ENCODE measurements around the gene ARPC5L. TPM values are rescaled to one million over a fixed set of nuclear protein-coding genes. Genes with fewer than 3 reads are reported as not detected.

Gene ARPC5L
- total and polyA plus RNA-seq, 2 experiments from 2014 or later, result 35.9 to 87.3 TPM

DNA sequence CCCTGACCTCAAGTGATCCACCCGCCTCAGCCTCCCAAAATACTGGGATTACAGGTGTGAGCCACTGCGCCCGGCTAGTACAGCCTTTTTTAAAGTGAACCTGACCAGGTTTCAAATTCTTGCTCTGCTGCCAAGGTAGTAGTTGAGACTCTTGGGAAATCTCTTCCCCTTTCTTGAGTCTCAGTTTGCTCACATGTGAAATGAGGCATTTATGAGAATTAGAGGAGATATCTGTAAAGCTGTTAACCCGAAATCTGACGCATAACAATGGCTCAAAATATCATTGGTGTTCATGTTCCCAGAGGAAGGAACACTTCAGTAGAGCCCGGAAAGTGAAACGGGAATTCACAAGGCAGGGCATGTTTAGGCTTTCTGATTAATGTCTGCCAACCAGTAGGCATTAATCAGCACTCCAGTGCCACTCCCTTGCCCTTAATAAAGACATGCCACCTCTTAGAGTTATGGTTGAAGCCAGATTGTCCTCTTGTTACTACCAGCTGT, 1.5 kb downstream of the ARPC5L start:
- H3K79me2 ChIP-seq (replicated peaks; ENCODE audit: insufficient read depth), result peaks cover 42% of the 10 kb centered on the region
- Mint-ChIP-seq H3K4me1 (peaks cover 34% of the 10 kb centered on the region), H3K4me3 (peak overlapping the region; percentile 25), H3K36me3 (ENCODE audit: low read depth) (peaks cover 38% of the 10 kb centered on the region), H3K9me3 (no peaks in the 10 kb centered on the region; the same call in 2 of the 3 replicates), H3K27ac (peak overlapping the region; percentile 70; the same call in 1 of the 2 replicates), H3K27me3 (ENCODE audit: insufficient read depth, low read depth, poor library complexity) (peaks cover 31% of the 10 kb centered on the region)
- no peak overlapping the region for H3K4me3 ChIP-seq
- H4K20me1 ChIP-seq (replicated peaks; ENCODE audit: insufficient read depth), result peaks cover 32% of the 10 kb centered on the region
- no peak for ATAC-seq
- H3K36me3 ChIP-seq (ENCODE audit: insufficient read depth), result peaks cover 27% of the 10 kb centered on the region
- H3K4me1 ChIP-seq (ENCODE audit: insufficient read depth), result peaks cover 33% of the 10 kb centered on the region
- H3F3A ChIP-seq (replicated peaks; ENCODE audit: low read depth), result peaks cover 39% of the 10 kb centered on the region
- H2AFZ ChIP-seq, result no peak overlapping the region
- peak overlapping the region; percentile 55; the same call in 1 of the 2 replicates for H3K27ac ChIP-seq (ENCODE audit: low read depth)
- no peaks in the 10 kb centered on the region for H3K27me3 ChIP-seq (ENCODE audit: insufficient read depth)
- no peak for TF ChIP-seq EZH2 (IDR thresholded peaks at IDR 0.05; ENCODE audit: low read depth, unreplicated experiment)
- TF ChIP-seq STAT1 (IDR thresholded peaks at IDR 0.05; ENCODE audit: unreplicated experiment), result no peak
- no peak for TF ChIP-seq POLR2AphosphoS5 (IDR thresholded peaks at IDR 0.05; ENCODE audit: low read depth)
- TF ChIP-seq, protein P1, sequence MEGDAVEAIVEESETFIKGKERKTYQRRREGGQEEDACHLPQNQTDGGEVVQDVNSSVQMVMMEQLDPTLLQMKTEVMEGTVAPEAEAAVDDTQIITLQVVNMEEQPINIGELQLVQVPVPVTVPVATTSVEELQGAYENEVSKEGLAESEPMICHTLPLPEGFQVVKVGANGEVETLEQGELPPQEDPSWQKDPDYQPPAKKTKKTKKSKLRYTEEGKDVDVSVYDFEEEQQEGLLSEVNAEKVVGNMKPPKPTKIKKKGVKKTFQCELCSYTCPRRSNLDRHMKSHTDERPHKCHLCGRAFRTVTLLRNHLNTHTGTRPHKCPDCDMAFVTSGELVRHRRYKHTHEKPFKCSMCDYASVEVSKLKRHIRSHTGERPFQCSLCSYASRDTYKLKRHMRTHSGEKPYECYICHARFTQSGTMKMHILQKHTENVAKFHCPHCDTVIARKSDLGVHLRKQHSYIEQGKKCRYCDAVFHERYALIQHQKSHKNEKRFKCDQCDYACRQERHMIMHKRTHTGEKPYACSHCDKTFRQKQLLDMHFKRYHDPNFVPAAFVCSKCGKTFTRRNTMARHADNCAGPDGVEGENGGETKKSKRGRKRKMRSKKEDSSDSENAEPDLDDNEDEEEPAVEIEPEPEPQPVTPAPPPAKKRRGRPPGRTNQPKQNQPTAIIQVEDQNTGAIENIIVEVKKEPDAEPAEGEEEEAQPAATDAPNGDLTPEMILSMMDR (conservative IDR thresholded peaks at IDR 0.05; ENCODE audit: low read depth in 2 of 2), result no peak
- TF ChIP-seq ZNF114 (CRISPR knock-in tag; IDR thresholded peaks at IDR 0.05), result no peak
- TF ChIP-seq CREB1 (CRISPR knock-in tag; IDR thresholded peaks at IDR 0.05; ENCODE audit: low read depth), result no peak
- TF ChIP-seq, protein P2, sequence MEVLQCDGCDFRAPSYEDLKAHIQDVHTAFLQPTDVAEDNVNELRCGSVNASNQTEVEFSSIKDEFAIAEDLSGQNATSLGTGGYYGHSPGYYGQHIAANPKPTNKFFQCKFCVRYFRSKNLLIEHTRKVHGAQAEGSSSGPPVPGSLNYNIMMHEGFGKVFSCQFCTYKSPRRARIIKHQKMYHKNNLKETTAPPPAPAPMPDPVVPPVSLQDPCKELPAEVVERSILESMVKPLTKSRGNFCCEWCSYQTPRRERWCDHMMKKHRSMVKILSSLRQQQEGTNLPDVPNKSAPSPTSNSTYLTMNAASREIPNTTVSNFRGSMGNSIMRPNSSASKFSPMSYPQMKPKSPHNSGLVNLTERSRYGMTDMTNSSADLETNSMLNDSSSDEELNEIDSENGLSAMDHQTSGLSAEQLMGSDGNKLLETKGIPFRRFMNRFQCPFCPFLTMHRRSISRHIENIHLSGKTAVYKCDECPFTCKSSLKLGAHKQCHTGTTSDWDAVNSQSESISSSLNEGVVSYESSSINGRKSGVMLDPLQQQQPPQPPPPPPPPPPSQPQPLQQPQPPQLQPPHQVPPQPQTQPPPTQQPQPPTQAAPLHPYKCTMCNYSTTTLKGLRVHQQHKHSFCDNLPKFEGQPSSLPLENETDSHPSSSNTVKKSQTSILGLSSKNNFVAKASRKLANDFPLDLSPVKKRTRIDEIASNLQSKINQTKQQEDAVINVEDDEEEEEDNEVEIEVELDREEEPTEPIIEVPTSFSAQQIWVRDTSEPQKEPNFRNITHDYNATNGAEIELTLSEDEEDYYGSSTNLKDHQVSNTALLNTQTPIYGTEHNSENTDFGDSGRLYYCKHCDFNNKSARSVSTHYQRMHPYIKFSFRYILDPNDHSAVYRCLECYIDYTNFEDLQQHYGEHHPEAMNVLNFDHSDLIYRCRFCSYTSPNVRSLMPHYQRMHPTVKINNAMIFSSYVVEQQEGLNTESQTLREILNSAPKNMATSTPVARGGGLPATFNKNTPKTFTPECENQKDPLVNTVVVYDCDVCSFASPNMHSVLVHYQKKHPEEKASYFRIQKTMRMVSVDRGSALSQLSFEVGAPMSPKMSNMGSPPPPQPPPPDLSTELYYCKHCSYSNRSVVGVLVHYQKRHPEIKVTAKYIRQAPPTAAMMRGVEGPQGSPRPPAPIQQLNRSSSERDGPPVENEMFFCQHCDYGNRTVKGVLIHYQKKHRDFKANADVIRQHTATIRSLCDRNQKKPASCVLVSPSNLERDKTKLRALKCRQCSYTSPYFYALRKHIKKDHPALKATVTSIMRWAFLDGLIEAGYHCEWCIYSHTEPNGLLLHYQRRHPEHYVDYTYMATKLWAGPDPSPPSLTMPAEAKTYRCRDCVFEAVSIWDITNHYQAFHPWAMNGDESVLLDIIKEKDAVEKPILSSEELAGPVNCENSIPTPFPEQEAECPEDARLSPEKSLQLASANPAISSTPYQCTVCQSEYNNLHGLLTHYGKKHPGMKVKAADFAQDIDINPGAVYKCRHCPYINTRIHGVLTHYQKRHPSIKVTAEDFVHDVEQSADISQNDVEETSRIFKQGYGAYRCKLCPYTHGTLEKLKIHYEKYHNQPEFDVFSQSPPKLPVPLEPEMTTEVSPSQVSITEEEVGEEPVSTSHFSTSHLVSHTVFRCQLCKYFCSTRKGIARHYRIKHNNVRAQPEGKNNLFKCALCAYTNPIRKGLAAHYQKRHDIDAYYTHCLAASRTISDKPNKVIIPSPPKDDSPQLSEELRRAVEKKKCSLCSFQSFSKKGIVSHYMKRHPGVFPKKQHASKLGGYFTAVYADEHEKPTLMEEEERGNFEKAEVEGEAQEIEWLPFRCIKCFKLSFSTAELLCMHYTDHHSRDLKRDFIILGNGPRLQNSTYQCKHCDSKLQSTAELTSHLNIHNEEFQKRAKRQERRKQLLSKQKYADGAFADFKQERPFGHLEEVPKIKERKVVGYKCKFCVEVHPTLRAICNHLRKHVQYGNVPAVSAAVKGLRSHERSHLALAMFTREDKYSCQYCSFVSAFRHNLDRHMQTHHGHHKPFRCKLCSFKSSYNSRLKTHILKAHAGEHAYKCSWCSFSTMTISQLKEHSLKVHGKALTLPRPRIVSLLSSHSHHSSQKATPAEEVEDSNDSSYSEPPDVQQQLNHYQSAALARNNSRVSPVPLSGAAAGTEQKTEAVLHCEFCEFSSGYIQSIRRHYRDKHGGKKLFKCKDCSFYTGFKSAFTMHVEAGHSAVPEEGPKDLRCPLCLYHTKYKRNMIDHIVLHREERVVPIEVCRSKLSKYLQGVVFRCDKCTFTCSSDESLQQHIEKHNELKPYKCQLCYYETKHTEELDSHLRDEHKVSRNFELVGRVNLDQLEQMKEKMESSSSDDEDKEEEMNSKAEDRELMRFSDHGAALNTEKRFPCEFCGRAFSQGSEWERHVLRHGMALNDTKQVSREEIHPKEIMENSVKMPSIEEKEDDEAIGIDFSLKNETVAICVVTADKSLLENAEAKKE (CRISPR knock-in tag; IDR thresholded peaks at IDR 0.05), result no peak
- H3K9me2 ChIP-seq (ENCODE audit: insufficient read depth), result no peaks in the 10 kb centered on the region
- DNase-seq (ENCODE audit: low spot score), result no peak
- H3K4me2 ChIP-seq, result no peak overlapping the region

Measured in GM23338 (cell line).